Spleen (tissue), 7 donors: ENCODE results near the gene CHPF.

Experiments
- CTCF ChIP-seq, 11 experiments: fragments of 200-600 bp in 7 of 11; fragments of 450-650 bp in 4 of 11; sonication (generic) in 4 of 11; IDR thresholded peaks in 8 of 11; conservative IDR thresholded peaks in 3 of 11; 1 replicate in 7 of 11; 2 replicates in 4 of 11; pipeline versions ENCODE4 v1.4.0 to v1.8.0; 2016 to 2021; ENCODE audit warnings: antibody characterized with exemption in 11 of 11, inconsistent platforms in 4 of 11, mild to moderate bottlenecking in 1 of 11
- POLR2A ChIP-seq, 3 donors: fragments of 450-650 bp; IDR thresholded peaks; one replicate each; pipeline ENCODE4 v1.5.1; 2017; ENCODE audit warnings: antibody characterized with exemption in 3 of 3, mild to moderate bottlenecking in 1 of 3
- donor health status: DM: no; HTN: no; CAD: no; lungs with moderate emphysema.
- donor health status: DM: no; HTN: no; CAD: no.
- donor health status: DM: no; HTN: no; CAD: no.

GRCh38 chr2:219517954-219518778 is 25.4 kb downstream of the CHPF start:
- TF ChIP-seq CTCF (IDR thresholded peaks at IDR 0.05 in 8 of 11, conservative IDR thresholded peaks at IDR 0.05 in 3 of 11) (no peak), POLR2A (IDR thresholded peaks at IDR 0.05) (no peak)
